Endothelial cell of hepatic sinusoid (primary cell): ENCODE measurements around the gene PRKAG2.
"Not testable (repeated sequence)": the region's sequence is repeated elsewhere in the genome, so short reads cannot be mapped to it uniquely, and the experiment has no call there.

Source experiments
- in situ Hi-C: cut with HindIII; loops from 2 replicates; pipeline ENCODE4 v1.10.0; 2017; ENCODE audit warnings: low sequenced_read_pairs

PRKAG2 gene

GRCh38 chr7:151553356-151553755, 323.6 kb downstream of the PRKAG2 start:
- in situ Hi-C loops, result no loop called here

GRCh38 chr7:151552352-151553028, 324.4 kb downstream of the PRKAG2 start:
- in situ Hi-C loops, result no loop called here

GRCh38 chr7:151551820-151552219, 325.1 kb downstream of the PRKAG2 start:
- in situ Hi-C loops, result no loop called here

GRCh38 chr7:151550656-151551286, 326.1 kb downstream of the PRKAG2 start:
- in situ Hi-C loops, result no loop called here

GRCh38 chr7:151549644-151550043, 327.3 kb downstream of the PRKAG2 start:
- in situ Hi-C loops, result no loop called here

- in situ Hi-C loops, result no loop called here
Observed at GRCh38 chr7:151549083-151549482, 327.8 kb downstream of the PRKAG2 start.

- in situ Hi-C loops, result no loop called here
Observed at GRCh38 chr7:151544183-151544582, 332.7 kb downstream of the PRKAG2 start.

GRCh38 chr7:151542606-151543130, 334.2 kb downstream of the PRKAG2 start:
- in situ Hi-C loops, result no loop called here

GRCh38 chr7:151541709-151542499, 335.0 kb downstream of the PRKAG2 start:
- in situ Hi-C loops, result no loop called here

- in situ Hi-C loops, result no loop called here
Observed at GRCh38 chr7:151540146-151540545, 336.8 kb downstream of the PRKAG2 start.

- in situ Hi-C loops, result no loop called here
Observed at GRCh38 chr7:151539088-151539671, 337.7 kb downstream of the PRKAG2 start.

GRCh38 chr7:151537818-151538561, 338.9 kb downstream of the PRKAG2 start:
- in situ Hi-C loops, result no loop called here

- in situ Hi-C loops, result not testable (repeated sequence)
Observed at GRCh38 chr7:151536178-151536577, 340.7 kb downstream of the PRKAG2 start.

GRCh38 chr7:151529842-151530241, 347.1 kb downstream of the PRKAG2 start:
- in situ Hi-C loops, result no loop called here

- in situ Hi-C loops, result no loop called here
Observed at GRCh38 chr7:151524845-151525244, 352.1 kb downstream of the PRKAG2 start.

GRCh38 chr7:151524331-151524730, 352.6 kb downstream of the PRKAG2 start:
- in situ Hi-C loops, result no loop called here

- in situ Hi-C loops, result no loop called here
Observed at GRCh38 chr7:151520419-151521261, 356.3 kb downstream of the PRKAG2 start.

GRCh38 chr7:151519765-151520418, 357.0 kb downstream of the PRKAG2 start, which contains the start of gene RHEB:
Gene RHEB, minus strand, starts transcription at chr7:151519895. Its CDS starts 384 bp downstream, at chr7:151519511.
- in situ Hi-C loops, result loop anchor here (5.0 kb wide), 1 partner anchor 102 kb away; no protein-coding TSS in a partner anchor
